Hippocampal formation (tissue), 2 donors: ENCODE results near the gene APBB2.
A peak's percentile ranks its signal among the peaks of the same experiment; 100 is the strongest.
"Not testable (repeated sequence)": the region's sequence is repeated elsewhere in the genome, so short reads cannot be mapped to it uniquely, and the experiment has no call there.

ENCODE experiments used
- DNase-seq, 2 donors: peaks; one replicate each; lab custom pipeline; 2025; lab: John Stamatoyannopoulos, UW

Gene APBB2

GRCh38 chr4:41060352-41061334 lies 153.7 kb downstream of the APBB2 start:
- DNase-seq: peak in 1 of 2 donors; percentile 36

GRCh38 chr4:41059411-41059810 lies 154.9 kb downstream of the APBB2 start:
- not testable (repeated sequence) for DNase-seq

GRCh38 chr4:41058426-41058825 lies 155.9 kb downstream of the APBB2 start:
- no peak for DNase-seq

GRCh38 chr4:41057467-41057866 lies 156.9 kb downstream of the APBB2 start:
- no peak for DNase-seq

GRCh38 chr4:41052287-41052686 lies 162.1 kb downstream of the APBB2 start:
- no peak for DNase-seq

- no peak for DNase-seq
Observed at GRCh38 chr4:41050880-41051775, 163.2 kb downstream of the APBB2 start.

GRCh38 chr4:41050116-41050515 lies 164.2 kb downstream of the APBB2 start:
- DNase-seq: no peak

- not testable (repeated sequence) for DNase-seq
Observed at GRCh38 chr4:41049176-41049575, 165.2 kb downstream of the APBB2 start.

GRCh38 chr4:41044791-41045190 lies 169.6 kb downstream of the APBB2 start:
- DNase-seq: no peak

- no peak for DNase-seq
Observed at GRCh38 chr4:41044165-41044564, 170.2 kb downstream of the APBB2 start.

- no peak for DNase-seq
Observed at GRCh38 chr4:41043465-41043864, 170.9 kb downstream of the APBB2 start.

- no peak for DNase-seq
Observed at GRCh38 chr4:41041551-41041950, 172.8 kb downstream of the APBB2 start.

GRCh38 chr4:41039317-41039716 lies 175.0 kb downstream of the APBB2 start:
- DNase-seq: no peak

GRCh38 chr4:41038304-41038703 lies 176.0 kb downstream of the APBB2 start:
- no peak for DNase-seq

- DNase-seq: no peak
Observed at GRCh38 chr4:41029098-41029497, 185.2 kb downstream of the APBB2 start.

- DNase-seq: no peak
Observed at GRCh38 chr4:41028392-41029076, 185.8 kb downstream of the APBB2 start.

GRCh38 chr4:41026971-41027370 lies 187.4 kb downstream of the APBB2 start:
- DNase-seq: no peak

GRCh38 chr4:41025824-41026223 lies 188.5 kb downstream of the APBB2 start:
- no peak for DNase-seq

GRCh38 chr4:41024556-41025491 lies 189.5 kb downstream of the APBB2 start:
- no peak for DNase-seq

- DNase-seq: no peak
Observed at GRCh38 chr4:41022116-41022515, 192.2 kb downstream of the APBB2 start.
